Body of pancreas (tissue), 4 donors: Measurements from ENCODE around the gene ARID5A. TPM values are rescaled to one million over a fixed set of nuclear protein-coding genes. Genes with fewer than 3 reads are reported as not detected.

Experiments used
- ATAC-seq: fragments of 150-250 bp; one replicate; pipeline ENCODE4 v1.9.1; 2016
- DNase-seq, 4 donors: peaks; one replicate each; pipeline ENCODE4 v3.0.0-alpha.2; 2019
- H3K27ac ChIP-seq, 4 donors: fragments of 200-600 bp; sonication (generic); 1 replicate in 3 of 4; 2 replicates in 1 of 4; pipeline versions ENCODE4 v1.5.1 to v1.6.1; 2016 to 2019; ENCODE audit warnings: mild to moderate bottlenecking in 1 of 4, mixed read lengths in 1 of 4, moderate library complexity in 1 of 4
- H3K27me3 ChIP-seq, 2 donors: fragments of 200-600 bp; sonication (generic); one replicate each; pipeline ENCODE4 v1.6.0; 2016; ENCODE audit warnings: mild to moderate bottlenecking in 1 of 2
- H3K36me3 ChIP-seq, 2 donors: fragments of 200-600 bp; sonication (generic); replicated peaks in 1 of 2; 2 replicates each; pipeline ENCODE4 v1.5.1; 2016; ENCODE audit warnings: low read depth in 2 of 2; ENCODE audit not compliant: insufficient read depth in 1 of 2
- H3K4me1 ChIP-seq: fragments of 200-600 bp; sonication (generic); one replicate; pipeline ENCODE4 v1.6.0; 2016
- H3K4me3 ChIP-seq, 2 donors: fragments of 200-600 bp; sonication (generic); 1 replicate in 1 of 2; 2 replicates in 1 of 2; pipeline ENCODE4 v1.5.1; 2016 to 2019
- H3K9me3 ChIP-seq, 3 donors: fragments of 200-600 bp; sonication (generic); 1 replicate in 2 of 3; 2 replicates in 1 of 3; pipeline ENCODE4 v1.5.1; 2016
- CTCF ChIP-seq, 7 experiments: fragments of 450-650 bp in 4 of 7; fragments of 200-600 bp in 3 of 7; sonication (generic) in 3 of 7; IDR thresholded peaks; one replicate each; pipeline ENCODE4 v1.5.1; 2016 to 2019; ENCODE audit warnings: antibody characterized with exemption in 7 of 7
- POLR2A ChIP-seq, 3 donors: fragments of 450-650 bp; IDR thresholded peaks; one replicate each; pipeline ENCODE4 v1.6.1; 2016; ENCODE audit warnings: antibody characterized with exemption in 3 of 3, mild to moderate bottlenecking in 2 of 3
- WGBS, 2 donors: methylation state at CpG; one replicate each; pipeline ENCODE4 v1.1.5; 2017; 5-methylcytosine and 5-hydroxymethylcytosine counted together
- intact Hi-C: fragments of 100-400 bp; cut with DNase I; formaldehyde crosslinking; loops from one replicate; pipeline ENCODE4 v1.15.1; 2023
- total RNA-seq, 2 donors: library from RNA; depleted of rRNA; stranded (reverse); fragments of >200 nt; gene quantifications; one replicate each; pipeline ENCODE4 v1.1.0, GENCODE V29; 2016

Gene ARID5A
- total RNA-seq, 2 donors from 2014 or later: 8.9 to 9.6 TPM

DNA sequence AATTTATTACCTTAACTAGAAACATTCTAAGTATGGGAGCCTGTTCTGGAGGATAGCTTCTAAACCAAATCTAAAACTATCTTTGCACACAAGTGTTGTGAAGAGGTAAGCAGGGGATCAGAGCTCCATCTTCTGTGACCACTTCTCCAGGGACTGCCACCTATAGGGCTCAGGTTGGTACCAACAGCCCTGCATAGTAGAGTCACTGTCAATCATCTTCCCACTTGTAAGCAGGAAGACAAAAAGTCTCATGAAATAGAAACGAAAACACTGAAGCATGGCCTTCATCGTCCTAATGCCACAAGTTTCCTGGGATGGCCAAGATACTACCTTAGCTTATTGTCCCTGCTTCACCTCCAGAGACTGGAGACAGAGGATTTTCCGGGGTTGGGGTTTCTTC lies 57.7 kb downstream of the ARID5A start:
- H3K9me3 ChIP-seq: no peaks in the 10 kb centered on the region
- no peaks in the 10 kb centered on the region for H3K4me1 ChIP-seq
- no peak for TF ChIP-seq POLR2A (IDR thresholded peaks at IDR 0.05)
- no peak for TF ChIP-seq CTCF (IDR thresholded peaks at IDR 0.05)
- no peak overlapping the region for H3K27ac ChIP-seq
- no peaks in the 10 kb centered on the region for H3K27me3 ChIP-seq
- 73 to 81% methylated on average over 3 of the region's 3 CpGs for WGBS, 2 donors
- intact Hi-C loops: no loop called here
- no peak for ATAC-seq
- H3K4me3 ChIP-seq: no peak overlapping the region
- peaks cover 0 to 23% of the 10 kb centered on the region in 2 donors for H3K36me3 ChIP-seq
- no peak for DNase-seq

DNA sequence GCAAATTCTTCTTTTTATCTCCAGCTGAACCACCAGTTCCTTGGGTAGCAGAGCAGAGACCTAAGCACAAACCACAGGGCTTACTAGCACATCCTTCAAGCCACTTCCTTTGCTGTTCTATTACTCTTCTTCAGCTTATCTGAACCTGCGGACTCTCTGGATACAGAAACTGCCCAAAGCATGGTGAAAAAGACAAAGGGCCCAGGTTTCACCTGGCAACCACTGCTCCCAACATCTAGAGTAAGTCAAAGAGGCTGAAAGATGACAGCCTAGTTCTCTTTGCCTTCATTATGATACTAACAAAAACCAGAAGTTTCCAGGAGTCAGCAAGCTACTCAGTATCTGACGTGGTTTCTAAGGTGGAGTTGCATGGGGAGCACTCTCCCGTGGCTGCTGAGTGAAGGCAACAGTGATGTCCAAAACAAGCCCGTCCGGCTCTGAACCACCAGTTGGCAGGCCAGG lies 58.2 kb downstream of the ARID5A start:
- H3K9me3 ChIP-seq: no peaks in the 10 kb centered on the region
- no peak overlapping the region for H3K4me3 ChIP-seq
- H3K27ac ChIP-seq: no peak overlapping the region
- no peak for TF ChIP-seq POLR2A (IDR thresholded peaks at IDR 0.05)
- TF ChIP-seq CTCF (IDR thresholded peaks at IDR 0.05): no peak
- ATAC-seq (no peak), DNase-seq (no peak)
- WGBS, 2 donors: 83 to 85% methylated on average over 5 of the region's 5 CpGs
- peaks cover 0 to 23% of the 10 kb centered on the region in 2 donors for H3K36me3 ChIP-seq
- intact Hi-C loops: no loop called here
- H3K27me3 ChIP-seq: no peaks in the 10 kb centered on the region
- H3K4me1 ChIP-seq: no peaks in the 10 kb centered on the region

- peak in 1 of 4 donors; percentile 28 for DNase-seq
- Histone ChIP-seq H3K27ac (no peak overlapping the region), H3K4me1 (peaks cover 13% of the 10 kb centered on the region), H3K9me3 (no peaks in the 10 kb centered on the region), H3K4me3 (no peak overlapping the region), H3K36me3 (peaks cover 0 to 23% of the 10 kb centered on the region in 2 donors), H3K27me3 (no peaks in the 10 kb centered on the region)
- peak; percentile 15 for ATAC-seq
- TF ChIP-seq POLR2A (IDR thresholded peaks at IDR 0.05) (no peak), CTCF (IDR thresholded peaks at IDR 0.05) (no peak)
- intact Hi-C loops: no loop called here
Measured at GRCh38 chr2:96596596-96596995, 60.0 kb downstream of the ARID5A start.

- Histone ChIP-seq H3K4me1 (peaks cover 34% of the 10 kb centered on the region), H3K27me3 (no peaks in the 10 kb centered on the region), H3K9me3 (no peaks in the 10 kb centered on the region), H3K27ac (no peak overlapping the region), H3K4me3 (no peak overlapping the region), H3K36me3 (peaks cover 0 to 9% of the 10 kb centered on the region in 2 donors)
- TF ChIP-seq POLR2A (IDR thresholded peaks at IDR 0.05) (no peak), CTCF (IDR thresholded peaks at IDR 0.05) (no peak)
- whole genome bisulfite sequencing, 2 donors: 77 to 88% methylated on average over 2 of the region's 2 CpGs
- intact Hi-C loops: no loop called here
- DNase-seq (no peak), ATAC-seq (no peak)
Measured at GRCh38 chr2:96599941-96600340, 63.4 kb downstream of the ARID5A start.
